Measurements from ENCODE around the gene EPS15. TPM values are rescaled to one million over a fixed set of nuclear protein-coding genes. Genes with fewer than 3 reads are reported as not detected.
"Not testable (repeated sequence)": the region's sequence is repeated elsewhere in the genome, so short reads cannot be mapped to it uniquely, and the experiment has no call there.

Gene EPS15
- total and polyA plus RNA-seq, 7 donors: 16.4 to 131 (median 72.4) TPM

DNA sequence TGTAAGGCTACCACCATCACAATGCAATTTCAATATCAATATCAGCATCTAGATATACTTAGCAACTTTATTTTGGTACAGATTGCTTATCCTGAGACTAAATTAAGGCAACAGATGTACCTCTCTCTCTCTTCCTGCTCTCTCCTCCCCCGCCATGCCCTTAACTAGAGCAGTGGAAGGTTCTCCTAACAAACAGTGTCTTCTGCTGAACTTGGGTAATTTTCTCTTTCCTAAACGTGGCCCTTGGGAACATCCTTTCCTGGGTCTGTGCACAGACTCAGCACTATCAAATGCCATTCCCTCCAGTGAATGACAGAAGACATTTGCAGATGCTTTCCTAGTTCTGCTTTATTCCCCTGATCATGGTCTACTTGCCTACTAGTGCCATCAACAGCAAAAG lies 103.1 kb downstream of the EPS15 start:
- intact Hi-C loops (cut with DNase I): no loop called here
- no peaks in the 10 kb centered on the region for H3K9me3 ChIP-seq
- DNase-seq: no peak
- no peak overlapping the region for H3K27ac ChIP-seq
- no peak for TF ChIP-seq POLR2AphosphoS5 (IDR thresholded peaks at IDR 0.05)
- peaks cover 0 to 20% (median 5%) of the 10 kb centered on the region in 4 donors for H3K4me1 ChIP-seq
- H3K27me3 ChIP-seq: no peaks in the 10 kb centered on the region
- H3K4me3 ChIP-seq: no peak overlapping the region
- WGBS, 2 donors: 78 to 87% methylated on average over 2 of the region's 2 CpGs
- peaks cover 0 to 11% (median 1%) of the 10 kb centered on the region in 4 donors for H3K36me3 ChIP-seq

DNA sequence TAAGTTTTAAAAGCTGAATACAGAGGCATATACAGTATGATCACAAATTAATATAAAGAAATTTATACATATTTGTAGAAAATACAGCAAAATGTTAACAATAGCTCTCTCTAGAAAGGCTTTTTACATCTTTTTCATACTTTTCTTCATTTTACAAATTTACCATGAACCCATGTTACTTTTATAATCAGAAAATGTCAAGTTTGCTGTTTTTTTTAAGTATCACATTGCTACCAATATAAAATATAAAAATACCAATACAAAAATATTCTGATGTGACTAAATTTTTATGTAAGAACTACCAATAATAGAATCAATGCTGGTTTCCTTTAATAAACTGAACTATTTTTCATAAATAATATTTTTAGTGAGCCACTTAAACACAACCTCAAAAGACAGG lies 104.3 kb downstream of the EPS15 start:
- intact Hi-C loops (cut with DNase I): no loop called here
- H3K36me3 ChIP-seq: peaks cover 0 to 6% (median under 1%) of the 10 kb centered on the region in 4 donors
- TF ChIP-seq POLR2A (IDR thresholded peaks at IDR 0.05) (no peak), POLR2AphosphoS5 (IDR thresholded peaks at IDR 0.05) (no peak), EP300 (IDR thresholded peaks at IDR 0.05) (no peak)
- TF ChIP-seq, protein P1, sequence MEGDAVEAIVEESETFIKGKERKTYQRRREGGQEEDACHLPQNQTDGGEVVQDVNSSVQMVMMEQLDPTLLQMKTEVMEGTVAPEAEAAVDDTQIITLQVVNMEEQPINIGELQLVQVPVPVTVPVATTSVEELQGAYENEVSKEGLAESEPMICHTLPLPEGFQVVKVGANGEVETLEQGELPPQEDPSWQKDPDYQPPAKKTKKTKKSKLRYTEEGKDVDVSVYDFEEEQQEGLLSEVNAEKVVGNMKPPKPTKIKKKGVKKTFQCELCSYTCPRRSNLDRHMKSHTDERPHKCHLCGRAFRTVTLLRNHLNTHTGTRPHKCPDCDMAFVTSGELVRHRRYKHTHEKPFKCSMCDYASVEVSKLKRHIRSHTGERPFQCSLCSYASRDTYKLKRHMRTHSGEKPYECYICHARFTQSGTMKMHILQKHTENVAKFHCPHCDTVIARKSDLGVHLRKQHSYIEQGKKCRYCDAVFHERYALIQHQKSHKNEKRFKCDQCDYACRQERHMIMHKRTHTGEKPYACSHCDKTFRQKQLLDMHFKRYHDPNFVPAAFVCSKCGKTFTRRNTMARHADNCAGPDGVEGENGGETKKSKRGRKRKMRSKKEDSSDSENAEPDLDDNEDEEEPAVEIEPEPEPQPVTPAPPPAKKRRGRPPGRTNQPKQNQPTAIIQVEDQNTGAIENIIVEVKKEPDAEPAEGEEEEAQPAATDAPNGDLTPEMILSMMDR (IDR thresholded peaks at IDR 0.05): no peak
- H3K27ac ChIP-seq: no peak overlapping the region
- no peaks in the 10 kb centered on the region for H3K27me3 ChIP-seq
- DNase-seq: no peak
- H3K9me3 ChIP-seq: no peaks in the 10 kb centered on the region
- H3K4me1 ChIP-seq: peaks cover 0 to 24% (median 4%) of the 10 kb centered on the region in 4 donors
- no peak overlapping the region for H3K4me3 ChIP-seq

DNA sequence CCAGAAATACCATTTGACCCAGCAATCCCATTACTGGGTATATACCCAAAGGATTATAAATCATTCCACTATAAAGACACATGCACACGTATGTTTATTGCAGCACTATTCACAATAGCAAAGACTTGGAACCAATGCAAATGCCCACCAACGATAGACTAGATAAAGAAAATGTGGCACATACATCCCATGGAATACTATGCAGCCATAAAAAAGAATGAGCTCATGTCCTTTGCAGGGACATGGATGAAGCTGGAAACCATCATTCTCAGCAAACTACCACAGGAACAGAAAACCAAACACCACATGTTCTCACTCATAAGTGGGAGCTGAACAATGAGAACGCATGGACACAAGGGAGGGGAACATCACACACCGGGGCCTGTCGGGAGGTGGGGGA lies 107.2 kb downstream of the EPS15 start:
- H3K27me3 ChIP-seq; H3K27ac ChIP-seq; H3K4me3 ChIP-seq; H3K4me1 ChIP-seq; DNase-seq; intact Hi-C loops (cut with DNase I); H3K9me3 ChIP-seq: not testable (repeated sequence)
- WGBS, 2 donors: 93 to 94% methylated on average over 5 of the region's 5 CpGs
- peaks cover 5 to 28% (median 20%) of the 10 kb centered on the region in 4 donors for H3K36me3 ChIP-seq

DNA sequence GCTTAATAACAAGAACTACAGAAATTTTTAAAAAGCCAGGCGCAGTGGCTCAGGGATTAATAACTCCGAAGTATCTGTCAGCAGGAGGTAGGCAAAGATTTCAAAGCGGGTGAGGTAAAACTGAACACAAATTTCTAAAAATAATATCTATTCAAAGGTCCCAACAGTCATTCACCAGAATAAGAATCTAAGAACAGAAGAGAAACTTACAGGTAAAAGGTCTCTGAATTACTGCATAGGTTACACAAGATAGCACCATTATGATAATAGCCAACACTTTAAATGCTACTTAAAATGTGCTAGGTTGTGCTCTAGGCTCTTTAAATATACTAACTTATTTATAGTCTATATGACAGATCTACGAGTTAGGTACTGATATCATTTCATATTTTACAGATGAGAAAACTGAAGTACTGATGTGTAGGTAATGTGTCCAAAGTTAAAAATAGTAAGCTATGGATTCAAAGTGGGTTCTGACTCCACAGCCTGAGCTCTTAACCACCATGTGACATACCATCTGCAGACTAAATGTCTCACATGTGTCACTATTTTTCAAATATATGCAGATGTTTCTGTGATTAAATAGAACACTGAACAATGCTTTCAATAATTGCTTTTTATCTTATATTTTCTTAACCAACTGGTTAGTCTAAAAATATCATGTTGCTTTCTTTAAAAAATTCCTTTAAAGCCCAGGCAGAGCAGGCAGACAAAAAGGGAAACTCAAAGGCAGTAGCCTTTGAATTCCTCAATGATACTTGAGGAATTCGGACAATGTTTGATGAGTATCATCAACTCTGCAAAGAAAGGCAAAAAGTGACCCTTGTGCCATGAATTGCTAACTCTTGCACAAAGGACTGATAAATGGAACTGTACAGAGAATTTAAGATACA lies 108.3 kb downstream of the EPS15 start:
- 90 to 93% methylated on average over 5 of the region's 5 CpGs for WGBS, 2 donors
- H3K9me3 ChIP-seq: no peaks in the 10 kb centered on the region
- H3K36me3 ChIP-seq: peaks cover 5 to 38% (median 29%) of the 10 kb centered on the region in 4 donors
- H3K27me3 ChIP-seq: no peaks in the 10 kb centered on the region
- H3K27ac ChIP-seq: peak overlapping the region in 1 of 4 donors; percentile 8
- no peak overlapping the region for H3K4me3 ChIP-seq
- peaks cover 0 to 9% (median 0%) of the 10 kb centered on the region in 4 donors for H3K4me1 ChIP-seq
- DNase-seq: no peak
- intact Hi-C loops (cut with DNase I): no loop called here
- TF ChIP-seq EP300 (IDR thresholded peaks at IDR 0.05): no peak
- TF ChIP-seq POLR2AphosphoS5 (IDR thresholded peaks at IDR 0.05): no peak
- no peak for TF ChIP-seq POLR2A (IDR thresholded peaks at IDR 0.05)
- TF ChIP-seq, protein P1 (IDR thresholded peaks at IDR 0.05): no peak

DNA sequence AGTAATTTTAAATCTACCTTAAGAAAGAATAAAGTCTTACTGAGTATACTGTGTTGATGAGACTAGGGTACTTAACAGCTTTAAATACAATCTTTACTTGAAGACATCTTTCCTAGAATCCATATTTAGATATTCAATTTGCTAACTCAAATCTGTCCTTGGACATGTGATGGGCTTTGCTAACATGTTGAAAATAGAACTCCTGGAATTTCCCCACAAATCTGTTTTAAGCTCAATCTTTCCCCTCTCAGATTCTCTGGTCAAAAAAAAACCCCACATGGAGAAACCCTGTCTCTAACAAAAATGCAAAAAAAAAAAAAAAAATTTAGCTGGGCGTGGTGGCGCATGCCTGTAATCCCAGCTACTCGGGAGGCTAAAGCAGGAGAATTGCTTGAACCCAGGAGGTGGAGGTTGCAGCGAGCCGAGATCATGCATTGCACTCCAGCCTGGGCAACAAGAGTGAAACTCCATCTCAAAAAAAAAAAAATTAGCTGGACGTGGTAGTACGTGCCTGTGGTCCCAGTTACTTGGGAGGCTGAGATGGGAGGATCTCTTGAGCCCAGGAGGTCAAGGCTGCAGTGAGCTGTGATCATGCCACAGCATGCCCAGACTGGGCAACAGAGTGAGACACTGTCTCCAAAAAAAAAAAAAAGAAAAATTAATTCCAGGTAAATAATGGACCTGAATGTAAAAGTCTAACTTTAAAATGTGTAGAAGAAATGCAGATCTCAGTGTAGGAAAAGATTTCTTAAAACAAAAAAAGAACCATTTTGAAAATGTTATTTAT lies 109.1 kb downstream of the EPS15 start:
- DNase-seq; H3K9me3 ChIP-seq; H3K27ac ChIP-seq; H3K4me3 ChIP-seq; H3K4me1 ChIP-seq; intact Hi-C loops (cut with DNase I); H3K27me3 ChIP-seq: not testable (repeated sequence)
- WGBS, 2 donors: 96 to 97% methylated on average over 7 of the region's 7 CpGs
- H3K36me3 ChIP-seq: peaks cover 6 to 47% (median 38%) of the 10 kb centered on the region in 4 donors

DNA sequence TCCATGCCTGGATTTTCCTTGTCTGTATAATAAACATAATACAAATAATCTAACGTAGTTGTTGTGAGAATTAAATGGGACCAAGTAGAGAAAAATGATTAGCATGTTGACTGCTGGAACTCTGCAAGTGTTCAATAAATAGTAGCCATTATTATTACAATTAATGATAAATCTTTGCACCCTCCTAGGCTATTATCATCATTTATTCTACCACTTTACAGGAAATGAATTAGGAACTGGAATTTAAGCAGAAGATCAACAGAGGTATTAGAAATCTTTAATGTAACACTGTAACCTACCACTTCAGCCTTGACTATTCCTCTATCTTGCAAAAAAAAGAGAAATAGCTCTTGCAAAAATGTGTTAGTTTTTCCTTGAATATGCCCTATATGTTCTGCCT lies 126.8 kb downstream of the EPS15 start:
- no peak overlapping the region for H3K27ac ChIP-seq
- no peak for DNase-seq
- TF ChIP-seq POLR2AphosphoS5 (IDR thresholded peaks at IDR 0.05) (no peak), POLR2A (IDR thresholded peaks at IDR 0.05) (no peak), EP300 (IDR thresholded peaks at IDR 0.05) (no peak)
- TF ChIP-seq, protein P1 (IDR thresholded peaks at IDR 0.05): no peak
- peaks cover 4 to 60% (median 13%) of the 10 kb centered on the region in 4 donors for H3K36me3 ChIP-seq
- intact Hi-C loops (cut with DNase I): no loop called here
- H3K9me3 ChIP-seq: no peaks in the 10 kb centered on the region
- H3K4me1 ChIP-seq: no peaks in the 10 kb centered on the region
- H3K4me3 ChIP-seq: no peak overlapping the region
- WGBS, 2 donors: 93 to 100% methylated on average over 1 of the region's 1 CpG
- no peaks in the 10 kb centered on the region for H3K27me3 ChIP-seq

DNA sequence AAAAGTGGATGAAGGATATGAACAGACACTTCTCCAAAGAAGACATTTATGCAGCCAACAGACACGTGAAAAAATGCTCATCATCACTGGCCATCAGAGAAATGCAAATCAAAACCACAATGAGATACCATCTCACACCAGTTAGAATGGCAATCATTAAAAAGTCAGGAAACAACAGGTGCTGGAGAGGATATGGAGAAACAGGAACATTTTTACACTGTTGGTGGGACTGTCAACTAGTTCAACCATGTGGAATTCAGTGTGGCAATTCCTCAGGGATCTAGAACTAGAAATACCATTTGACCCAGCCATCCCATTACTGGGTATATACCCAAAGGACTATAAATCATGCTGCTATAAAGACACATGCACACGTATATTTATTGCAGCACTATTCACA lies 128.4 kb downstream of the EPS15 start:
- H3K9me3 ChIP-seq; intact Hi-C loops (cut with DNase I); H3K4me3 ChIP-seq; H3K27ac ChIP-seq; H3K4me1 ChIP-seq; H3K27me3 ChIP-seq; DNase-seq: not testable (repeated sequence)
- 75 to 96% methylated on average over 1 of the region's 2 CpGs for WGBS, 2 donors
- peaks cover 0 to 51% (median 13%) of the 10 kb centered on the region in 4 donors for H3K36me3 ChIP-seq

DNA sequence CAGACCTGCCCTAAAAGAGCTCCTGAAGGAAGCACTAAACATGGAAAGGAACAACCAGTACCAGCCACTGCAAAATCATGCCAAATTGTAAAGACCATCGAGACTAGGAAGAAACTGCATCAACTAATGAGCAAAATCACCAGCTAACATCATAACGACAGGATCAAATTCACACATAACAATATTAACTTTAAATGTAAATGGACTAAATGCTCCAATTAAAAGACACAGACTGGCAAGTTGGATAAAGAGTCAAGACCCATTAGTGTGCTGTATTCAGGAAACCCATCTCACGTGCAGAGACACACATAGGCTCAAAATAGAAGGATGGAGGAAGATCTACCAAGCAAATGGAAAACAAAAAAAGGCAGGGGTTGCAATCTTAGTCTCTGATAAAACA lies 131.8 kb downstream of the EPS15 start:
- WGBS, 2 donors: 79 to 89% methylated on average over 2 of the region's 3 CpGs
- H3K4me3 ChIP-seq; H3K27me3 ChIP-seq; intact Hi-C loops (cut with DNase I); H3K27ac ChIP-seq; DNase-seq; H3K4me1 ChIP-seq; H3K9me3 ChIP-seq: not testable (repeated sequence)
- H3K36me3 ChIP-seq: peaks cover 0 to 44% (median 12%) of the 10 kb centered on the region in 4 donors
